ENCODE results near the gene GNMT.

DNA sequence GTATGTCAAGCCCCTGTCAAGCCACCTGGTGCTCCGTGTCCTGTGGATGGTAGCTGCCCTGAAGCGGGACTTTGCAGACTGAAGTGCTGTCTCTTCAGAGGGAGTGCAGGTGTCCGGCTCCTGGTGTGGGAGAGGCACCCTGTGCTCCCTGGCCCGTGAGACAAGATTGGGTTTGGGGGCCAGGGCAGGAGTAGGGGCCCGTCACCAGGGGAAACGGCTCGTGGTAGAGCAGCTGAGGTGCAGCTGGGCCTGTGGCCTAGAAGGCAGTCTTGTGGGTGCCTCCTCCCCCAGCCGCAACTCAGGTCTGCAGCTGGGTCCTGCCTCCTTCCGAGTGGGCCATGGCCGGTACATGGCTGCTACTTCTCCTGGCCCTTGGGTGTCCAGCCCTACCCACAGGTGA, 44.8 kb upstream of the GNMT start, which contains the start of gene PTCRA:
- TF ChIP-seq, protein P1, sequence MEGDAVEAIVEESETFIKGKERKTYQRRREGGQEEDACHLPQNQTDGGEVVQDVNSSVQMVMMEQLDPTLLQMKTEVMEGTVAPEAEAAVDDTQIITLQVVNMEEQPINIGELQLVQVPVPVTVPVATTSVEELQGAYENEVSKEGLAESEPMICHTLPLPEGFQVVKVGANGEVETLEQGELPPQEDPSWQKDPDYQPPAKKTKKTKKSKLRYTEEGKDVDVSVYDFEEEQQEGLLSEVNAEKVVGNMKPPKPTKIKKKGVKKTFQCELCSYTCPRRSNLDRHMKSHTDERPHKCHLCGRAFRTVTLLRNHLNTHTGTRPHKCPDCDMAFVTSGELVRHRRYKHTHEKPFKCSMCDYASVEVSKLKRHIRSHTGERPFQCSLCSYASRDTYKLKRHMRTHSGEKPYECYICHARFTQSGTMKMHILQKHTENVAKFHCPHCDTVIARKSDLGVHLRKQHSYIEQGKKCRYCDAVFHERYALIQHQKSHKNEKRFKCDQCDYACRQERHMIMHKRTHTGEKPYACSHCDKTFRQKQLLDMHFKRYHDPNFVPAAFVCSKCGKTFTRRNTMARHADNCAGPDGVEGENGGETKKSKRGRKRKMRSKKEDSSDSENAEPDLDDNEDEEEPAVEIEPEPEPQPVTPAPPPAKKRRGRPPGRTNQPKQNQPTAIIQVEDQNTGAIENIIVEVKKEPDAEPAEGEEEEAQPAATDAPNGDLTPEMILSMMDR (conservative IDR thresholded peaks at IDR 0.05; ENCODE audit: low read length) = no peak
- no peak for TF ChIP-seq EZH2phosphoT487 (IDR thresholded peaks at IDR 0.05; ENCODE audit: borderline replicate concordance)
